ENCODE measurements around the gene ACADSB. TPM values are rescaled to one million over a fixed set of nuclear protein-coding genes. Genes with fewer than 3 reads are reported as not detected.
A peak's percentile ranks its signal among the peaks of the same experiment; 100 is the strongest.

The ACADSB gene
- total RNA-seq, 1 donor = 4.3 TPM

GRCh38 chr10:123019264-123019663 lies 10.5 kb downstream of the ACADSB start:
- no peak for TF ChIP-seq CTCF (IDR thresholded peaks at IDR 0.05; ENCODE audit: insufficient read depth, low read depth, low read length)
- DNase-seq (ENCODE audit: low read depth) = no peak
- H3K4me3 ChIP-seq (ENCODE audit: low read depth, low read length) = no peak overlapping the region

GRCh38 chr10:123019941-123020703 lies 11.3 kb downstream of the ACADSB start:
- no peak for TF ChIP-seq CTCF (IDR thresholded peaks at IDR 0.05; ENCODE audit: insufficient read depth, low read depth, low read length)
- H3K4me3 ChIP-seq (ENCODE audit: low read depth, low read length) = no peak overlapping the region
- DNase-seq (ENCODE audit: low read depth) = no peak

GRCh38 chr10:123021517-123021916 lies 12.7 kb downstream of the ACADSB start:
- no peak overlapping the region for H3K4me3 ChIP-seq (ENCODE audit: low read depth, low read length)
- peak; percentile 41 for TF ChIP-seq CTCF (IDR thresholded peaks at IDR 0.05; ENCODE audit: insufficient read depth, low read depth, low read length)
- DNase-seq (ENCODE audit: low read depth) = no peak

- DNase-seq (ENCODE audit: low read depth) = no peak
- TF ChIP-seq CTCF (IDR thresholded peaks at IDR 0.05; ENCODE audit: insufficient read depth, low read depth, low read length) = no peak
- H3K4me3 ChIP-seq (ENCODE audit: low read depth, low read length) = no peak overlapping the region
Measured at GRCh38 chr10:123024540-123024939, 15.7 kb downstream of the ACADSB start.

GRCh38 chr10:123026302-123026701 lies 17.5 kb downstream of the ACADSB start:
- no peak for TF ChIP-seq CTCF (IDR thresholded peaks at IDR 0.05; ENCODE audit: insufficient read depth, low read depth, low read length)
- DNase-seq (ENCODE audit: low read depth) = no peak
- H3K4me3 ChIP-seq (ENCODE audit: low read depth, low read length) = no peak overlapping the region

GRCh38 chr10:123027861-123028260 lies 19.1 kb downstream of the ACADSB start:
- no peak for DNase-seq (ENCODE audit: low read depth)
- no peak for TF ChIP-seq CTCF (IDR thresholded peaks at IDR 0.05; ENCODE audit: insufficient read depth, low read depth, low read length)
- no peak overlapping the region for H3K4me3 ChIP-seq (ENCODE audit: low read depth, low read length)

- no peak overlapping the region for H3K4me3 ChIP-seq (ENCODE audit: low read depth, low read length)
- TF ChIP-seq CTCF (IDR thresholded peaks at IDR 0.05; ENCODE audit: insufficient read depth, low read depth, low read length) = no peak
- DNase-seq (ENCODE audit: low read depth) = no peak
Measured at GRCh38 chr10:123031124-123031523, 22.3 kb downstream of the ACADSB start.
